Measurements from ENCODE around the gene TNFAIP1. TPM values are rescaled to one million over a fixed set of nuclear protein-coding genes. Genes with fewer than 3 reads are reported as not detected.

The TNFAIP1 gene
- polyA plus RNA-seq, 3 donors = 42.2 to 44.6 (median 42.3) TPM

DNA sequence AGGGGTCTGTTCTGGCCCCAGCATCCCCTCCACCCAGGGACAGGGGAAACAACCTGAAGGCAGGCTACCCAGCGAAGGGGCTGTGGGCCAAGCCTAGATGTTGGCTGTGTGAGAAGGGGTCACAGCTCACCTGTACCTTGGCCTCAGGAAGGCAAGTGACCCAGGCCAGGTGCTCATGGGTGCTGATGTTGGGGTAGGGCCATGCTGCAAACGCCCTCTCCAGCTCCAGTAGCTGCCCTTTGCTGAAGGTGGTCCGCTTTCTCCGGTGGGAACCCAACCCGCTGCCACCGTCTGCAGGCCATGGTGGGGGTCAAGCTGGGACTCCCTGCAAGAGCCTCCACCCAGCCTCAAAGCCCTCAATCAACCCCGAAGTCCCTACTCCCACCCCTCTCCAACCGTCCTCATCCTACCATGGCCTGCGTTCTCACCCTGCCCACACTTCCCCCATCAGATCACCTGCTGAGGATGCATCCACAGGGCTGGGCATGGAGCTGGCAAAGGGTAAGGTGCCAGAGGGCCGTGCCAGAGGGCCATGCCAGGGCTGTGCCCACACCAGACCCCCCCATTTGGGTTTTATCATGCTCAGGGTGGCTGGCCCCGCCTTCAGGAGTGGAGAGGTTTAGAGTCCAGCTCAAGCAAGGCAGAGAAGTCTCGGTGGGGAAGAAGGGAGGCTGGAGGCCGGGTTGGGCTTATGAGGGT lies 29.3 kb downstream of the TNFAIP1 start, which contains the start of gene SEBOX:
TSS of gene SEBOX (minus strand) at position 535 of the 699 bp plus-strand sequence. CDS start at position 487, 48 bp downstream.
- no peak for DNase-seq (ENCODE audit: extremely low read depth in 1 of 11, low read depth in 9 of 11, low spot score in 4 of 11)

- DNase-seq (ENCODE audit: extremely low read depth in 1 of 11, low read depth in 9 of 11, low spot score in 4 of 11) = no peak
Observed at GRCh38 chr17:28365487-28365886, 29.9 kb downstream of the TNFAIP1 start.

GRCh38 chr17:28366605-28367004 lies 31.0 kb downstream of the TNFAIP1 start:
- DNase-seq (ENCODE audit: extremely low read depth in 1 of 11, low read depth in 9 of 11, low spot score in 4 of 11) = no peak

- no peak for DNase-seq (ENCODE audit: extremely low read depth in 1 of 11, low read depth in 9 of 11, low spot score in 4 of 11)
Observed at GRCh38 chr17:28367641-28368305, 32.2 kb downstream of the TNFAIP1 start.

GRCh38 chr17:28368306-28368831 lies 32.8 kb downstream of the TNFAIP1 start:
- DNase-seq (ENCODE audit: extremely low read depth in 1 of 11, low read depth in 9 of 11, low spot score in 4 of 11) = no peak

DNA sequence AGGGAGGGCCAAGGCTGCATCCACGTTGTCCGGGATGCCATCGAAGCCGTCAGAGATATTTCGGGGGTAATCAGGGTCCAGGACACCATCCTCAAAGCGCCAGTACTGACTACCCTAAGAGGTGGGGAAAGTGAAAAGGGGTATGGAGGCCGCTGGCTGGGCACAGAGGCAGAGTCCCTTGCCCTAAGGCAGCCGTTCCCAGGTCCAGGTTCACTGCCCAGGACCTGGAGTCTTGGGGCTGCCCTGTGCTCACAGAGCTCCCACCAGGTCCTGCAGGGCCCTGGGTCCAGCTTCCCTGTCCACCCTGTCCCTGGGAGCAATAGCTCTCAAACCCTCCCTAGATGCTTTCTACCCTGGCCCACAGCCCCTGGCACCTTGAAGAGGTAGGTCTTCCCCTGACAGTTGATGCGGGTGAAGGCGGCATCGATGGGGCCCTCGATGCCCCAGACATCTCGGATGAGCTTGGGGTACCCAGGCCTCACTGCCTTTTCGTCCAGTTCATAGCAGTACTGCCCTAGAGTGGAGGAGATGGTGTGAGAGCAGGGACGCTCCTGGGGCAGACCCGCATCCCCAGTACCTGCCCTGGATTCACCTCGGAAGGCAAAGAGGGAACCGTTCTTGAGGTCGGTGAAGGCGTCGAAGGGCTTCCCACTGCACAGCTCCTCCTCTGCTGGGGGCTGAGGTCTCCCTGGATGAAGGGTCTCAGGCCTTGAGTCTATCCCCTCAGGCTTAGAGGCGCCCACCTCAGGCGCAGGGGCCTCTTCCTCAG lies 33.5 kb downstream of the TNFAIP1 start:
- no peak for DNase-seq (ENCODE audit: extremely low read depth in 1 of 11, low read depth in 9 of 11, low spot score in 4 of 11)

DNA sequence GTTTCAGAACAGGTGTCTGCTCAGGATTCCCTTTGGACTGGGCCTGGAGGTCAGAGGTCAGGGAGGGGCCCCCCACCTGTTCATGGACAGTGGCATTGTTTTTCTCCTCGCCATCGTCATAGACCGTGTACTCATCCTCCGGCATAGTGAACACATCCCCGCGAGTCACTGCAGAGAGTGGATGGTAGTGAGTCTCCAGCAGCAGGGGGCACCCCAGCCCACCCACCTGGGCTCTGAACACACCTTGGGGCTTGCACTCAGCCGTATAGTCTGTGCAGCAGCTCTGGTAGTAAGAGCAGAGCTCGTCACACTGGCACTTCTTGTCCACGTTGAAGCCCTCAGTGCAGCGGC lies 34.1 kb downstream of the TNFAIP1 start:
- DNase-seq (ENCODE audit: extremely low read depth in 1 of 11, low read depth in 9 of 11, low spot score in 4 of 11) = no peak

DNA sequence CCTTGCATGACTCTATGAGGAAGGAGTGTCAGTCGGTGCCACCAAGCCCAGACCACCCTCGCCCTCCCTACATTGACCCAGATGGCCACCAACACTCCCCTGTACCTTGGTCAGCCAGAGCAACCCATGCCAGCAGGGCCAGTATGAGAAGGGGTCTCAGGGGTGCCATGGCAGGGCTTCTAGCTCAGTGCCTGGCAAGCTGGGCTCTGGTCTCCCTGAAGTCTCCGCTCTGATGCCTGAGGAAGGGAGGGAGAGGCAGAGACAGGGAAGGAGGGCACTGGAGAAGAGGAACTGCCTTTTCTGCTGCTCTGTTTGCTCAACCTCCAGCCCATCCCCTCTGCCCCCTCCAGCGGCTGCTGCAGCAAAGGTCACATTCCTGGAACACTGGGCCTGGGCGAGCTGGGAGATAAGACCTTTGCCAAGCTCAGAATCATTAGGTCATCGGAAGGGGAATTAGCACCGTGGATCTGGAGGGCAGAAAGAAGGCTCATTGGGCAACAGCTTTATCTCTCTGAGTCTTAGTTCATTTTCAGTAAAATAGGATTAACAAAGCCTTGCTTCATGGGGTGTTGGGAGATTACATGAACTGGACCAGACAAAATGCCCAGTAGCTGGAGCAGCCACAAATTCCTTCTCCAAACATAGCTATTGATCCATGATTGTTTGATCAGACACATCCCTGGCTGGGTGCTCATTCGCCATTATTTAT lies 34.6 kb downstream of the TNFAIP1 start, which contains the start of gene VTN:
TSS of gene VTN (minus strand) at position 273 of the 709 bp plus-strand sequence. CDS start at position 169, 104 bp downstream.
- DNase-seq (ENCODE audit: extremely low read depth in 1 of 11, low read depth in 9 of 11, low spot score in 4 of 11) = no peak

- DNase-seq (ENCODE audit: extremely low read depth in 1 of 11, low read depth in 9 of 11, low spot score in 4 of 11) = no peak
Observed at GRCh38 chr17:28370744-28371103, 35.2 kb downstream of the TNFAIP1 start.

- peak in 10 of 11 donors; percentile 65 to 90 (median 86) for DNase-seq (ENCODE audit: extremely low read depth in 1 of 11, low read depth in 9 of 11, low spot score in 4 of 11)
Observed at GRCh38 chr17:28371245-28372202, 36.0 kb downstream of the TNFAIP1 start, which contains the start of gene SARM1. Gene SARM1, plus strand, starts transcription at chr17:28371694. Its CDS starts 339 bp downstream, at chr17:28372033.

DNA sequence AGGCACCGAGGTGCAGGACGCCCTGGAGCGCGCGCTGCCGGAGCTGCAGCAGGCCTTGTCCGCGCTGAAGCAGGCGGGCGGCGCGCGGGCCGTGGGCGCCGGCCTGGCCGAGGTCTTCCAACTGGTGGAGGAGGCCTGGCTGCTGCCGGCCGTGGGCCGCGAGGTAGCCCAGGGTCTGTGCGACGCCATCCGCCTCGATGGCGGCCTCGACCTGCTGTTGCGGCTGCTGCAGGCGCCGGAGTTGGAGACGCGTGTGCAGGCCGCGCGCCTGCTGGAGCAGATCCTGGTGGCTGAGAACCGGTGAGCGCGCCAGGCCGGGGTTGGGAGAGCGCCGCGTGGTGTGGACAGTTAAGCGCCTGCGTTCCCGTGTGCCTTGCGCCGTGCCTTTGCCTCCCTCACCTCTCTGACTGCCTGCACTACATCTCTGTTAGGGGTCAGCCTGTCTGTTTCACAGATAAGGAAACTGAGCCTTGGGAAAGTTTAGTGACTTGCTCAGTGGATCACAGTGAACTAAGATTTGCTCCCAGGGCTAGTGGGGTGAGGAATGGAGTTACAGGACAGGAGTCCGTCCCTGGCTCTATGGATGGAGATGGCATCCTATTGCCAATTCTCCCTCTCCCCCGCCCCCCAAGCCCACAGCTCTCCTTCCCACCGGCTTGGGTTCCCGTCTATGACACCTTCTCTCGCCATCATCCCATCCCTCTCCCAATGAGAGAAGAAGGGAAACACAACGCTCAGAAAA lies 36.8 kb downstream of the TNFAIP1 start:
- DNase-seq (ENCODE audit: extremely low read depth in 1 of 11, low read depth in 9 of 11, low spot score in 4 of 11) = peak in 1 of 11 donors; percentile 15

GRCh38 chr17:28372945-28373274 lies 37.3 kb downstream of the TNFAIP1 start:
- no peak for DNase-seq (ENCODE audit: extremely low read depth in 1 of 11, low read depth in 9 of 11, low spot score in 4 of 11)

DNA sequence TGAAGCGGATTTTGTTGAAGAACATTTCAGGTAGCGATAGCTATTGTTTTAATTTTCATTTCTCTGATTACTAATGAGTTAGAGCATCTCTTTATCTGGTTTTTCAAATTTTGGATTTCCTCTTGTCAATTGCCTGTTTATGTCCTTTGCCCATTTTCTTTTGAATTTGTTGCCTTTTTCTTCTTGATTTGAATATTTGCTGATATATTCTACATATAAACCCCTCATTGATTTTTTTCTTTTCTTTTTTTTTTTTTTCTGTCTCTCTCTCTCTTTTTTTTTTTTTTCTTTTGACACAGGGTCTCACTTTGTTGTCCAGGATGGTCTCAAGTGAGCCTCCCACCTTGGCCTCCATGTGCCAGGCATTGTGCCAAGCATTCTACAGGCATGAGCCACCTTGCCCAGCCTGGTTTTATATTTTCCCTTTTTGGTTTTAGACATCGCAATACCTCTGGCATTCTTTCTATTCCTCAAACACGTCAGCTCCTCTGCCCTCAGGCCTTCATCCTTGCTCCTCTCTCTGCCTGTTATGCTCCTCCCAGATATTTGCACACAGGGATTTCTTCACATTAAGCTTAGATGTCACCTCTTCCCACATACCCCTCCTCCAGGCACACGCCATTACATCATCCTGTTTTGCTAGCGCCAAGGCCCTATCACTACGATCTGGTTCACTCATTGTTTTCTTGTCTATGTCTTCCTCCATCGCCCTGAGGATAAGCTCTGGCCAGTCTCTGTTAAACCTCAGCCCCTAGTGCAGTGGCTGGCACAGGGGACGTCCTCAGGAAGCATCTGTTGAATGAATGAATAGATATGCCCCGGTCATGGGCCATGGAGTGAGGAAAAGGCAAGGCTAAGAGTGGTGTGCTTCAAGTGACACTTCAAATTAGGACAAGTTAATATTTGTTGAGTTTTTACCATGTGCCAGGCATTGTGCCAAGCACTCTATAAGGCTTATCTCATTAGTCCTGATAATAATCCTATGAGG lies 44.5 kb downstream of the TNFAIP1 start:
- DNase-seq (ENCODE audit: extremely low read depth in 1 of 11, low read depth in 9 of 11, low spot score in 4 of 11) = no peak

DNA sequence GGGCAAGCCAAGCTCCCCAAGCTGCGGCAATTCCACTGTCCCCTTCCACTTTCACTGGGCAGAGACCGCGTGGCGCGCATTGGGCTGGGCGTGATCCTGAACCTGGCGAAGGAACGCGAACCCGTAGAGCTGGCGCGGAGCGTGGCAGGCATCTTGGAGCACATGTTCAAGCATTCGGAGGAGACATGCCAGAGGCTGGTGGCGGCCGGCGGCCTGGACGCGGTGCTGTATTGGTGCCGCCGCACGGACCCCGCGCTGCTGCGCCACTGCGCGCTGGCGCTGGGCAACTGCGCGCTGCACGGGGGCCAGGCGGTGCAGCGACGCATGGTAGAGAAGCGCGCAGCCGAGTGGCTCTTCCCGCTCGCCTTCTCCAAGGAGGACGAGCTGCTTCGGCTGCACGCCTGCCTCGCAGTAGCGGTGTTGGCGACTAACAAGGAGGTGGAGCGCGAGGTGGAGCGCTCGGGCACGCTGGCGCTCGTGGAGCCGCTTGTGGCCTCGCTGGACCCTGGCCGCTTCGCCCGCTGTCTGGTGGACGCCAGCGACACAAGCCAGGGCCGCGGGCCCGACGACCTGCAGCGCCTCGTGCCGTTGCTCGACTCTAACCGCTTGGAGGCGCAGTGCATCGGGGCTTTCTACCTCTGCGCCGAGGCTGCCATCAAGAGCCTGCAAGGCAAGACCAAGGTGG lies 45.7 kb downstream of the TNFAIP1 start:
- DNase-seq (ENCODE audit: extremely low read depth in 1 of 11, low read depth in 9 of 11, low spot score in 4 of 11) = no peak

DNA sequence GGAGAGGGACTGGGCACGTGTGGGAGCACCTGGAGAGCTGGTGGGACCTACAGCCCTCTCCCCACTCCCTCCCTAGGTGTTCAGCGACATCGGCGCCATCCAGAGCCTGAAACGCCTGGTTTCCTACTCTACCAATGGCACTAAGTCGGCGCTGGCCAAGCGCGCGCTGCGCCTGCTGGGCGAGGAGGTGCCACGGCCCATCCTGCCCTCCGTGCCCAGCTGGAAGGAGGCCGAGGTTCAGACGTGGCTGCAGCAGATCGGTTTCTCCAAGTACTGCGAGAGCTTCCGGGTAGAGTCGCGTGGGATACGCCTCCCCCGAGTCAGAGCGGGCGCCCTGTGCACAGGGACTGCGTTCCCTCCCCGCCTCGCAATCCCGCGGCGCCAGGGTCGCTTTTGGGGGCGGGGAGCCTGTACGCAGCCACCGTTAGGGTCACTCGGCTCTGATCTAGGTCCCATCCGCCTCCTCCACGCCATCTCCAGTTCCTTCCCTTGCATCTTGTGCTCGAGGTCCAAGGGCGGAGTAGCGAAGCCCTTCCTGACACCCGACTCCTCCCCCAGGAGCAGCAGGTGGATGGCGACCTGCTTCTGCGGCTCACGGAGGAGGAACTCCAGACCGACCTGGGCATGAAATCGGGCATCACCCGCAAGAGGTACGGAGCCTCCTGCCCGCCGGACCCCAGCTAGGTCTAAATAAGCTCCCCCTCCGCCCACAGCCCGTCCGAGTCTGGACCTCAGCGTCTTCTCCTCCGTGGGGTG lies 48.9 kb downstream of the TNFAIP1 start:
- DNase-seq (ENCODE audit: extremely low read depth in 1 of 11, low read depth in 9 of 11, low spot score in 4 of 11) = peak in 1 of 11 donors; percentile 18

Measured in renal cortex interstitium (tissue), 11 donors.